Lower leg skin (tissue), 3 donors: ENCODE data around the gene NEDD4L.

Source experiments
- CTCF ChIP-seq, 3 donors: fragments of 450-650 bp; IDR thresholded peaks; one replicate each; pipeline ENCODE4 v1.5.1; 2016; ENCODE audit warnings: antibody characterized with exemption in 3 of 3, mild to moderate bottlenecking in 3 of 3, moderate library complexity in 2 of 3
- POLR2A ChIP-seq, 2 donors: fragments of 450-650 bp; IDR thresholded peaks; one replicate each; pipeline ENCODE4 v1.6.1; 2016 to 2017; ENCODE audit warnings: antibody characterized with exemption in 2 of 2, mild to moderate bottlenecking in 1 of 2, moderate library complexity in 1 of 2

GRCh38 chr18:58311390-58311789 is 267.4 kb downstream of the NEDD4L start:
- TF ChIP-seq POLR2A (IDR thresholded peaks at IDR 0.05), result no peak
- TF ChIP-seq CTCF (IDR thresholded peaks at IDR 0.05), result no peak
